ENCODE measurements around the gene MAN1A2.

GRCh38 chr1:117359561-117360289 is 7.5 kb upstream of the MAN1A2 start:
- TF ChIP-seq ZNF529 (tag by site-specific recombination; IDR thresholded peaks at IDR 0.05; ENCODE audit: insufficient replicate concordance) = no peak
- TF ChIP-seq ZNF121 (tag by site-specific recombination; IDR thresholded peaks at IDR 0.05) = no peak
- TF ChIP-seq PATZ1 (tag by site-specific recombination; IDR thresholded peaks at IDR 0.05) = no peak
- TF ChIP-seq CTCF (tag by site-specific recombination; IDR thresholded peaks at IDR 0.05) = no peak
- TF ChIP-seq SP2 (tag by site-specific recombination; IDR thresholded peaks at IDR 0.05) = no peak
- no peak for TF ChIP-seq ZNF274 (IDR thresholded peaks at IDR 0.05; ENCODE audit: low read length)
- TF ChIP-seq ZNF274 (tag by site-specific recombination; IDR thresholded peaks at IDR 0.05; ENCODE audit: borderline replicate concordance) = no peak
- no peak for TF ChIP-seq ZNF791 (tag by site-specific recombination; IDR thresholded peaks at IDR 0.05)
- no peak for TF ChIP-seq TSHZ1 (tag by site-specific recombination; IDR thresholded peaks at IDR 0.05; ENCODE audit: borderline replicate concordance)
- no peak for TF ChIP-seq ZNF350 (tag by site-specific recombination; IDR thresholded peaks at IDR 0.05)
- TF ChIP-seq ZNF513 (tag by site-specific recombination; IDR thresholded peaks at IDR 0.05) = no peak
- no peak for TF ChIP-seq ZBTB49 (tag by site-specific recombination; IDR thresholded peaks at IDR 0.05; ENCODE audit: low read depth)
- no peak for TF ChIP-seq ZNF514 (tag by site-specific recombination; IDR thresholded peaks at IDR 0.05)
